Activated CD4-positive, alpha-beta T cell treated with anti-CD3 and anti-CD28 coated beads, Interleukin-2, amount 50 U/mL, for 4 hours (primary cell): ENCODE measurements around the gene SNU13.
"Not testable (repeated sequence)": the region's sequence is repeated elsewhere in the genome, so short reads cannot be mapped to it uniquely, and the experiment has no call there.

Experiments
- DNase-seq, 2 experiments: peaks; one replicate each; pipeline ENCODE4 v3.0.0-alpha.2; 2020

SNU13 gene

GRCh38 chr22:41638748-41639147, 49.9 kb downstream of the SNU13 start:
- DNase-seq, result no peak

GRCh38 chr22:41638124-41638523, 50.5 kb downstream of the SNU13 start:
- DNase-seq, result no peak

- not testable (repeated sequence) for DNase-seq
Observed at GRCh38 chr22:41637623-41638022, 51.0 kb downstream of the SNU13 start.

GRCh38 chr22:41636467-41636866, 52.2 kb downstream of the SNU13 start:
- no peak for DNase-seq

GRCh38 chr22:41634610-41635009, 54.1 kb downstream of the SNU13 start:
- DNase-seq, result not testable (repeated sequence)

GRCh38 chr22:41631615-41632014, 57.1 kb downstream of the SNU13 start:
- DNase-seq, result not testable (repeated sequence)

GRCh38 chr22:41631115-41631514, 57.6 kb downstream of the SNU13 start:
- not testable (repeated sequence) for DNase-seq

- DNase-seq, result no peak
Observed at GRCh38 chr22:41625577-41625976, 63.1 kb downstream of the SNU13 start.
